Loucy (cell line): Measurements from ENCODE around the gene PSPH.
"Not testable (repeated sequence)": the region's sequence is repeated elsewhere in the genome, so short reads cannot be mapped to it uniquely, and the experiment has no call there.

ENCODE experiments used
- H2AFZ ChIP-seq: fragments of 200-600 bp; sonication (generic); 2 replicates; pipeline ENCODE4 v1.6.0; 2016; ENCODE audit warnings: antibody characterized with exemption, mild to moderate bottlenecking, low read length, moderate library complexity
- H3F3A ChIP-seq: fragments of 200-600 bp; 2 replicates; pipeline ENCODE4 v1.6.0; 2016; ENCODE audit warnings: antibody characterized with exemption, low read depth, mild to moderate bottlenecking
- H3K27me3 ChIP-seq: fragments of 200-600 bp; sonication (generic); 2 replicates; pipeline ENCODE4 v1.6.1; 2014; ENCODE audit warnings: low read length, mild to moderate bottlenecking; ENCODE audit not compliant: insufficient read depth, poor library complexity, severe bottlenecking
- H3K36me3 ChIP-seq: fragments of 200-600 bp; sonication (generic); 2 replicates; pipeline ENCODE4 v1.6.1; 2016; ENCODE audit warnings: low read length; ENCODE audit not compliant: insufficient read depth
- H3K4me1 ChIP-seq: fragments of 200-600 bp; sonication (generic); 2 replicates; pipeline ENCODE4 v1.5.1; 2014; ENCODE audit warnings: low read length, mild to moderate bottlenecking; ENCODE audit not compliant: insufficient read depth, poor library complexity, severe bottlenecking
- H3K4me2 ChIP-seq: fragments of 200-600 bp; sonication (generic); 2 replicates; pipeline ENCODE4 v1.6.0; 2014; ENCODE audit warnings: antibody characterized with exemption, low read length, low read depth, mild to moderate bottlenecking; ENCODE audit not compliant: poor library complexity, severe bottlenecking
- H3K4me3 ChIP-seq: fragments of 200-600 bp; sonication (generic); 2 replicates; pipeline ENCODE4 v1.5.1; 2014; ENCODE audit warnings: low read length, mild to moderate bottlenecking, mixed read lengths; ENCODE audit not compliant: poor library complexity, severe bottlenecking
- H3K79me2 ChIP-seq: fragments of 200-600 bp; sonication (generic); 2 replicates; pipeline ENCODE4 v1.6.1; 2014; ENCODE audit warnings: low read length; ENCODE audit not compliant: insufficient read depth
- H3K9ac ChIP-seq: fragments of 200-600 bp; sonication (generic); 2 replicates; pipeline ENCODE4 v1.6.0; 2014; ENCODE audit warnings: mild to moderate bottlenecking, low read depth, low read length, moderate library complexity; ENCODE audit not compliant: poor library complexity, severe bottlenecking
- H3K9me2 ChIP-seq: fragments of 200-600 bp; sonication (generic); replicated peaks from 2 replicates; pipeline ENCODE4 v1.6.1; 2016; ENCODE audit warnings: low read depth, low read length, mixed read lengths
- H3K9me3 ChIP-seq: fragments of 200-600 bp; sonication (generic); 2 replicates; pipeline ENCODE4 v1.6.1; 2014; ENCODE audit warnings: mild to moderate bottlenecking, antibody characterized with exemption, low read length, low read depth; ENCODE audit not compliant: insufficient read depth
- H4K20me1 ChIP-seq: fragments of 200-600 bp; sonication (generic); 2 replicates; pipeline ENCODE4 v1.6.0; 2014; ENCODE audit warnings: antibody characterized with exemption, low read length, mild to moderate bottlenecking; ENCODE audit not compliant: insufficient read depth, poor library complexity, severe bottlenecking
- EZH2phosphoT487 ChIP-seq: fragments of 200-600 bp; IDR thresholded peaks from 2 replicates; pipeline ENCODE4 v1.6.1; 2018; ENCODE audit warnings: antibody characterized with exemption, mild to moderate bottlenecking, moderate library complexity, borderline replicate concordance
- TF ChIP-seq, protein P1 (sequence below): fragments of 200-600 bp; sonication (generic); conservative IDR thresholded peaks from 2 replicates; pipeline ENCODE4 v1.5.1; 2014; ENCODE audit warnings: mild to moderate bottlenecking, antibody characterized with exemption, low read length

PSPH gene

DNA sequence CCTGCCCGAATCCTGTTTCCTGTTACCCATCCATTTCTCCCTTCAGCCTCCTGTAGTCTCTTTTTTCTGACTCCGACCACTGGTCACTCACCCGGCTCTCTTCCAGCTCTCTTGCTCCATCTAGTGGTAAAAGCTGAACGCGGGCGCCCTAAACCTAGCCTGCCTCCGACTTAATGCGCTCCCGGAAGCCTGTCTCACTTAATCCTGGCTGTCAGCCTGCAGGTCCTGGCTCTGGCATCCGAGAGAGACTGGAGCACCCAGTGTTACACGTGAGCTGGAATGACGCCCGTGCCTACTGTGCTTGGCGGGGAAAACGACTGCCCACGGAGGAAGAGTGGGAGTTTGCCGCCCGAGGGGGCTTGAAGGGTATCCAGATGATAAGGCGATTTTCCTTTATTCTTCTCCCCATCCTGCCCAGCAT, 23.1 kb upstream of the PSPH start:
- TF ChIP-seq EZH2phosphoT487 = no peak
- TF ChIP-seq, protein P1, sequence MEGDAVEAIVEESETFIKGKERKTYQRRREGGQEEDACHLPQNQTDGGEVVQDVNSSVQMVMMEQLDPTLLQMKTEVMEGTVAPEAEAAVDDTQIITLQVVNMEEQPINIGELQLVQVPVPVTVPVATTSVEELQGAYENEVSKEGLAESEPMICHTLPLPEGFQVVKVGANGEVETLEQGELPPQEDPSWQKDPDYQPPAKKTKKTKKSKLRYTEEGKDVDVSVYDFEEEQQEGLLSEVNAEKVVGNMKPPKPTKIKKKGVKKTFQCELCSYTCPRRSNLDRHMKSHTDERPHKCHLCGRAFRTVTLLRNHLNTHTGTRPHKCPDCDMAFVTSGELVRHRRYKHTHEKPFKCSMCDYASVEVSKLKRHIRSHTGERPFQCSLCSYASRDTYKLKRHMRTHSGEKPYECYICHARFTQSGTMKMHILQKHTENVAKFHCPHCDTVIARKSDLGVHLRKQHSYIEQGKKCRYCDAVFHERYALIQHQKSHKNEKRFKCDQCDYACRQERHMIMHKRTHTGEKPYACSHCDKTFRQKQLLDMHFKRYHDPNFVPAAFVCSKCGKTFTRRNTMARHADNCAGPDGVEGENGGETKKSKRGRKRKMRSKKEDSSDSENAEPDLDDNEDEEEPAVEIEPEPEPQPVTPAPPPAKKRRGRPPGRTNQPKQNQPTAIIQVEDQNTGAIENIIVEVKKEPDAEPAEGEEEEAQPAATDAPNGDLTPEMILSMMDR = peak; percentile 83
- Histone ChIP-seq H3K9me2 (no peaks in the 10 kb centered on the region), H4K20me1 (no peaks in the 10 kb centered on the region), H3K27me3 (no peaks in the 10 kb centered on the region), H3K9ac (no peak overlapping the region), H3K4me3 (no peak overlapping the region), H3K36me3 (peaks cover 19% of the 10 kb centered on the region; the same call in 1 of the 2 replicates), H3K4me2 (no peak overlapping the region), H3K4me1 (no peaks in the 10 kb centered on the region), H3K9me3 (no peaks in the 10 kb centered on the region), H3K79me2 (no peaks in the 10 kb centered on the region), H2AFZ (no peak overlapping the region), H3F3A (no peaks in the 10 kb centered on the region)

DNA sequence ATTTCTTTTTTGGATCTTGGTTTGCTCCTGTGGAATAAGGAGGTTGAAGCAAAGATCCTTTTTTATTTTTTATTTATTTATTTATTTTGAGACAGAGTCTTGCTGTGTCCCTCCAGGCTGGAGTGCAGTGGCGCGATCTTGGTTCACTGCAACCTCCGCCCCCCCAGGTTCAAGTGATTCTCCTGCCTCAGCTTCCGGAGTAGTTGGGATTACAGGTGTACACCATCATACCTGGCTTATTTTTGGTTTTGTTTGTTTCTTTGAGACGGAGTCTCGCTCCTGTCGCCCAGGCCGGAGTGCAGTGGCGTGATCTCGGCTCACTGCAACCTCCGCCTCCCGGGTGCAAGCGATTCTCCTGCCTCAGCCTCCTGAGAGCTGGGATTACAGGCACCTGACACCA, 15.1 kb upstream of the PSPH start:
- H4K20me1 ChIP-seq = peaks cover 32% of the 10 kb centered on the region
- not testable (repeated sequence) for H3K27me3 ChIP-seq, H3K9me3 ChIP-seq, H3K9me2 ChIP-seq, H3K9ac ChIP-seq, H2AFZ ChIP-seq, H3K4me3 ChIP-seq
- H3K36me3 ChIP-seq = peaks cover 26% of the 10 kb centered on the region; the same call in 1 of the 2 replicates
- H3K4me1 ChIP-seq = peaks cover 23% of the 10 kb centered on the region
- H3K4me2 ChIP-seq = peak overlapping the region; percentile 61
- peaks cover 15% of the 10 kb centered on the region; the same call in 1 of the 2 replicates for H3F3A ChIP-seq
- peaks cover 28% of the 10 kb centered on the region for H3K79me2 ChIP-seq

DNA sequence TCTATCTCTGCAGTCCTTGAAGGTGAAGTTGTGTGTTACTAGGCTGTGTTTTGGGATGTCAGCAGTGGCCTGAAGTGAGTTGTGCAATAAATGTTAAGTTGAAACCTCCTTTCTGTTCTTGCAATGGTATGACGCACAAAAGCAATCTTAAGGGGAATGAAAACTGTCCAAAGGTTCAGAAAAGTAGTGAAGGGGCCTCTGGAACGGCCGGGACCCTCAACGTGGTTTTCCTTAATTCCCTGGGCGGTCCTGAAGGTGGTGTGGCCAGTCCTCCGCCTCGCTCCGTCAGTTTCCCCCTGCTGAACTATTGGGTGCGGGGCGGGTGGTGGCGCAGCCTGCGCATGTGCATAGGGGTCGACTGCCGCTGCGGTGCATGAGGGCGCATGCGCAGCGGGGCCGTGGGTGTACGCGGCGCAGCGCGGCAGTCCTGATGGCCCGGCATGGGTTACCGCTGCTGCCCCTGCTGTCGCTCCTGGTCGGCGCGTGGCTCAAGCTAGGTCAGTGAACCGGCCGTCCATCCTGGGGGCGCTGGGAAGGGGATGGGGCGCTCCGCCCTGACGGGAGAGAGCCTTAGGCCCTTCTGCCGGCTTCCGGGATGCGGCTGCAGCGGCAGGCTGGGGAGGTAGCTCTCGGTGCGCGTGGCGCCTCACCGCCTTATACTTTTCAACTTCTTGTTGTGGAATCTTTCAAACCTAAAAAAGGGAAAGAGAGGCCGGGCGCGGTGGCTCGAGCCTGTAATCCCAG, 12.8 kb upstream of the PSPH start, which contains the start of gene SUMF2:
Gene SUMF2 (plus strand): TSS at position 405 of the 744 bp plus-strand sequence. CDS start 26 bp downstream, at position 431.
- Histone ChIP-seq H3F3A (peaks cover 15% of the 10 kb centered on the region; the same call in 1 of the 2 replicates), H3K4me2 (peak within 1 kb of the TSS; percentile 61), H3K79me2 (peaks cover 44% of the 10 kb centered on the region), H3K4me1 (peaks cover 23% of the 10 kb centered on the region), H2AFZ (peak within 1 kb of the TSS; percentile 85), H3K9me2 (no peaks in the 10 kb centered on the region), H3K36me3 (peaks cover 39% of the 10 kb centered on the region), H4K20me1 (peaks cover 49% of the 10 kb centered on the region), H3K27me3 (no peaks in the 10 kb centered on the region), H3K9ac (peak within 1 kb of the TSS; percentile 94), H3K9me3 (no peaks in the 10 kb centered on the region), H3K4me3 (peak within 1 kb of the TSS; percentile 83)
- TF ChIP-seq, protein P1 = peak; percentile 18; the same call in 1 of the 2 replicates
- no peak for TF ChIP-seq EZH2phosphoT487
